CD4-positive, alpha-beta memory T cell (primary cell): ENCODE measurements around the gene SASH1. TPM values are rescaled to one million over a fixed set of nuclear protein-coding genes. Genes with fewer than 3 reads are reported as not detected.

Experiments
- CTCF ChIA-PET: fragments of 350-600 bp; sonication (Branson Sonifier 250); formaldehyde crosslinking; loops from one replicate; lab custom pipeline; 2021; ENCODE audit warnings: inconsistent platforms; ENCODE audit not compliant: partially characterized antibody; lab: Charles Lee
- POLR2A ChIA-PET: fragments of 350-600 bp; sonication (Branson Sonifier 250); formaldehyde crosslinking; loops from one replicate; lab custom pipeline; 2021; ENCODE audit not compliant: partially characterized antibody; lab: Charles Lee
- DNase-seq, 5 donors: peaks; one replicate each; pipeline versions ENCODE4 v3.0.0 to v3.0.0-alpha.2; 2020 to 2022; ENCODE audit warnings: mixed read lengths in 1 of 5
- H3K27ac ChIP-seq: one replicate; pipeline ENCODE4 v1.7.0; 2013; ENCODE audit warnings: low read depth, low read length
- H3K27me3 ChIP-seq: 2 replicates; pipeline ENCODE4 v1.7.0; 2013; ENCODE audit warnings: mild to moderate bottlenecking, low read length, moderate library complexity; ENCODE audit not compliant: insufficient read depth
- H3K36me3 ChIP-seq: 2 replicates; pipeline ENCODE4 v1.7.0; 2013; ENCODE audit warnings: mild to moderate bottlenecking, low read length, moderate library complexity; ENCODE audit not compliant: insufficient read depth
- H3K4me1 ChIP-seq: 2 replicates; pipeline ENCODE4 v1.7.0; 2013; ENCODE audit warnings: mild to moderate bottlenecking, low read length, moderate library complexity; ENCODE audit not compliant: insufficient read depth
- H3K4me3 ChIP-seq, 2 donors: one replicate each; pipeline ENCODE4 v1.7.0; 2013; ENCODE audit warnings: low read length in 2 of 2, mild to moderate bottlenecking in 1 of 2
- H3K9me3 ChIP-seq, 2 donors: one replicate each; pipeline ENCODE4 v1.7.0; 2013; ENCODE audit warnings: low read length in 2 of 2, control low read depth in 1 of 2; ENCODE audit not compliant: control insufficient read depth in 1 of 2
- H3K27ac Mint-ChIP-seq, 7 donors: one replicate each; pipeline ENCODE4 v1.8.0; 2020 to 2021; ENCODE audit warnings: mixed read lengths in 7 of 7, mild to moderate bottlenecking in 6 of 7, inconsistent platforms in 3 of 7, moderate library complexity in 3 of 7
- H3K27me3 Mint-ChIP-seq, 2 donors: one replicate each; pipeline ENCODE4 v1.8.0; 2020 to 2021; ENCODE audit warnings: mixed read lengths in 2 of 2
- H3K36me3 Mint-ChIP-seq, 2 donors: one replicate each; pipeline ENCODE4 v1.8.0; 2020 to 2021; ENCODE audit warnings: mixed read lengths in 2 of 2, inconsistent platforms in 1 of 2, mild to moderate bottlenecking in 1 of 2
- H3K4me1 Mint-ChIP-seq, 4 donors: one replicate each; pipeline ENCODE4 v1.8.0; 2020 to 2021; ENCODE audit warnings: mixed read lengths in 4 of 4, mild to moderate bottlenecking in 1 of 4
- H3K4me3 Mint-ChIP-seq, 8 donors: one replicate each; pipeline ENCODE4 v1.8.0; 2020 to 2021; ENCODE audit warnings: mixed read lengths in 8 of 8, mild to moderate bottlenecking in 7 of 8, moderate library complexity in 6 of 8, inconsistent platforms in 3 of 8
- H3K9me3 Mint-ChIP-seq, 8 donors: one replicate each; pipeline ENCODE4 v1.8.0; 2020 to 2021; ENCODE audit warnings: mixed read lengths in 8 of 8, mild to moderate bottlenecking in 5 of 8, inconsistent platforms in 3 of 8, moderate library complexity in 1 of 8
- intact Hi-C: fragments of 100-400 bp; cut with micrococcal nuclease; formaldehyde crosslinking; loops from one replicate; pipeline ENCODE4 v1.15.1; 2023
- polyA plus RNA-seq, 2 donors: library from polyadenylated mRNA; unstranded; fragments of 300-500 nt; fragmentation: Illumina TruSeq; gene quantifications; one replicate each; pipeline ENCODE4 v1.2.3, GENCODE V29; 2021
- total RNA-seq, 2 experiments: library from RNA; stranded (reverse); gene quantifications; one replicate each; pipeline ENCODE4 v1.2.3, GENCODE V29; 2021

SASH1 gene
- total and polyA plus RNA-seq, 4 experiments from 2014 or later: 0.26 to 4.9 (median 1.7) TPM

- no peak for DNase-seq
- no peaks in the 10 kb centered on the region for H3K9me3 ChIP-seq
- CTCF ChIA-PET: no interaction called here
- H3K27ac ChIP-seq: no peak overlapping the region
- POLR2A ChIA-PET: no interaction called here
- H3K27ac Mint-ChIP-seq: no peak overlapping the region
- no peaks in the 10 kb centered on the region for H3K36me3 Mint-ChIP-seq
- peaks cover 32 to 43% of the 10 kb centered on the region in 2 donors for H3K27me3 Mint-ChIP-seq
- H3K27me3 ChIP-seq: no peaks in the 10 kb centered on the region
- H3K4me3 ChIP-seq: no peak overlapping the region
- H3K36me3 ChIP-seq: no peaks in the 10 kb centered on the region
- H3K4me1 Mint-ChIP-seq: peaks cover 0 to 20% (median 9%) of the 10 kb centered on the region in 4 donors
- no peak overlapping the region for H3K4me3 Mint-ChIP-seq
- H3K4me1 ChIP-seq: peaks cover 10% of the 10 kb centered on the region
- intact Hi-C loops: no loop called here
- H3K9me3 Mint-ChIP-seq: peaks cover 0 to 2% (median 0%) of the 10 kb centered on the region in 8 donors
Observed at GRCh38 chr6:148345176-148345575, 2.5 kb downstream of the SASH1 start.

- Mint-ChIP-seq H3K36me3 (no peaks in the 10 kb centered on the region), H3K4me1 (peaks cover 0 to 20% (median 9%) of the 10 kb centered on the region in 4 donors), H3K9me3 (peaks cover 0 to 2% (median 0%) of the 10 kb centered on the region in 8 donors), H3K27ac (no peak overlapping the region), H3K27me3 (peaks cover 32 to 45% of the 10 kb centered on the region in 2 donors), H3K4me3 (no peak overlapping the region)
- H3K9me3 ChIP-seq: no peaks in the 10 kb centered on the region
- peaks cover 10% of the 10 kb centered on the region for H3K4me1 ChIP-seq
- DNase-seq: no peak
- H3K27me3 ChIP-seq: no peaks in the 10 kb centered on the region
- no peak overlapping the region for H3K4me3 ChIP-seq
- POLR2A ChIA-PET: no interaction called here
- intact Hi-C loops: no loop called here
- no peak overlapping the region for H3K27ac ChIP-seq
- no peaks in the 10 kb centered on the region for H3K36me3 ChIP-seq
- CTCF ChIA-PET: no interaction called here
Observed at GRCh38 chr6:148345578-148345977, 2.9 kb downstream of the SASH1 start.

- H3K27ac ChIP-seq: no peak overlapping the region
- no peak overlapping the region for H3K27ac Mint-ChIP-seq
- CTCF ChIA-PET: no interaction called here
- no peaks in the 10 kb centered on the region for H3K9me3 ChIP-seq
- no peaks in the 10 kb centered on the region for H3K36me3 Mint-ChIP-seq
- peaks cover 0 to 2% (median 0%) of the 10 kb centered on the region in 8 donors for H3K9me3 Mint-ChIP-seq
- H3K4me3 Mint-ChIP-seq: no peak overlapping the region
- DNase-seq: no peak
- intact Hi-C loops: no loop called here
- POLR2A ChIA-PET: no interaction called here
- no peaks in the 10 kb centered on the region for H3K36me3 ChIP-seq
- H3K4me1 ChIP-seq: peaks cover 7% of the 10 kb centered on the region
- peaks cover 0 to 19% (median 8%) of the 10 kb centered on the region in 4 donors for H3K4me1 Mint-ChIP-seq
- H3K27me3 ChIP-seq: no peaks in the 10 kb centered on the region
- H3K27me3 Mint-ChIP-seq: peaks cover 34 to 45% of the 10 kb centered on the region in 2 donors
- H3K4me3 ChIP-seq: no peak overlapping the region
Observed at GRCh38 chr6:148346681-148347440, 4.2 kb downstream of the SASH1 start.

GRCh38 chr6:148347441-148348054 lies 4.9 kb downstream of the SASH1 start:
- H3K4me1 Mint-ChIP-seq: peaks cover 0 to 12% (median 2%) of the 10 kb centered on the region in 4 donors
- H3K36me3 Mint-ChIP-seq: no peaks in the 10 kb centered on the region
- DNase-seq: no peak
- Histone ChIP-seq H3K4me3 (no peak overlapping the region), H3K27me3 (no peaks in the 10 kb centered on the region), H3K27ac (no peak overlapping the region), H3K36me3 (no peaks in the 10 kb centered on the region), H3K9me3 (no peaks in the 10 kb centered on the region), H3K4me1 (peaks cover 4% of the 10 kb centered on the region)
- H3K4me3 Mint-ChIP-seq: no peak overlapping the region
- intact Hi-C loops: no loop called here
- POLR2A ChIA-PET: no interaction called here
- H3K27me3 Mint-ChIP-seq: peaks cover 27 to 38% of the 10 kb centered on the region in 2 donors
- peaks cover 0 to 2% (median 0%) of the 10 kb centered on the region in 8 donors for H3K9me3 Mint-ChIP-seq
- no peak overlapping the region for H3K27ac Mint-ChIP-seq
- CTCF ChIA-PET: no interaction called here

- H3K27ac ChIP-seq: no peak overlapping the region
- H3K9me3 Mint-ChIP-seq: peaks cover 0 to 2% (median 0%) of the 10 kb centered on the region in 8 donors
- H3K36me3 Mint-ChIP-seq: no peaks in the 10 kb centered on the region
- H3K9me3 ChIP-seq: no peaks in the 10 kb centered on the region
- peaks cover under 1% of the 10 kb centered on the region for H3K4me1 ChIP-seq
- H3K36me3 ChIP-seq: no peaks in the 10 kb centered on the region
- intact Hi-C loops: no loop called here
- POLR2A ChIA-PET: no interaction called here
- CTCF ChIA-PET: no interaction called here
- H3K27ac Mint-ChIP-seq: no peak overlapping the region
- DNase-seq: no peak
- peaks cover 24 to 35% of the 10 kb centered on the region in 2 donors for H3K27me3 Mint-ChIP-seq
- H3K4me1 Mint-ChIP-seq: peaks cover 0 to 8% (median 1%) of the 10 kb centered on the region in 4 donors
- no peaks in the 10 kb centered on the region for H3K27me3 ChIP-seq
- no peak overlapping the region for H3K4me3 Mint-ChIP-seq
- H3K4me3 ChIP-seq: no peak overlapping the region
Observed at GRCh38 chr6:148348335-148348734, 5.7 kb downstream of the SASH1 start.

- H3K27ac ChIP-seq: no peak overlapping the region
- H3K4me1 Mint-ChIP-seq: peaks cover 0 to 4% (median 1%) of the 10 kb centered on the region in 4 donors
Observed at GRCh38 chr6:148348778-148349177, 6.1 kb downstream of the SASH1 start.

GRCh38 chr6:148349466-148349865 lies 6.8 kb downstream of the SASH1 start:
- H3K27ac Mint-ChIP-seq: no peak overlapping the region
- H3K36me3 Mint-ChIP-seq: no peaks in the 10 kb centered on the region
- no peaks in the 10 kb centered on the region for H3K4me1 Mint-ChIP-seq
- ChIA-PET CTCF (no interaction called here), POLR2A (no interaction called here)
- intact Hi-C loops: no loop called here
- Histone ChIP-seq H3K36me3 (no peaks in the 10 kb centered on the region), H3K27ac (no peak overlapping the region), H3K9me3 (no peaks in the 10 kb centered on the region), H3K27me3 (no peaks in the 10 kb centered on the region), H3K4me1 (no peaks in the 10 kb centered on the region), H3K4me3 (no peak overlapping the region)
- peaks cover 0 to 2% (median 0%) of the 10 kb centered on the region in 8 donors for H3K9me3 Mint-ChIP-seq
- H3K4me3 Mint-ChIP-seq: no peak overlapping the region
- peaks cover 14 to 25% of the 10 kb centered on the region in 2 donors for H3K27me3 Mint-ChIP-seq
- no peak for DNase-seq

More at GRCh38 chr6:148348778-148349177, 6.1 kb downstream of the SASH1 start:
- POLR2A ChIA-PET: no interaction called here
- Mint-ChIP-seq H3K27me3 (peaks cover 20 to 31% of the 10 kb centered on the region in 2 donors), H3K4me3 (no peak overlapping the region), H3K9me3 (peaks cover 0 to 2% (median 0%) of the 10 kb centered on the region in 8 donors), H3K36me3 (no peaks in the 10 kb centered on the region), H3K27ac (no peak overlapping the region)
- intact Hi-C loops: no loop called here
- no peaks in the 10 kb centered on the region for H3K27me3 ChIP-seq
- no peak for DNase-seq
- H3K36me3 ChIP-seq: no peaks in the 10 kb centered on the region
- CTCF ChIA-PET: no interaction called here
- H3K9me3 ChIP-seq: no peaks in the 10 kb centered on the region
- H3K4me1 ChIP-seq: no peaks in the 10 kb centered on the region
- H3K4me3 ChIP-seq: no peak overlapping the region
